Thoracic aorta (tissue), 2 donors: Measurements from ENCODE around the gene GKN1. TPM values are rescaled to one million over a fixed set of nuclear protein-coding genes. Genes with fewer than 3 reads are reported as not detected.
A peak's percentile ranks its signal among the peaks of the same experiment; 100 is the strongest.

Experiments used
- ATAC-seq: fragments of 150-250 bp; one replicate; pipeline ENCODE4 v1.8.0; 2017; ENCODE audit warnings: low read depth; ENCODE audit not compliant: insufficient number of reproducible peaks, low FRiP score
- DNase-seq: peaks from one replicate; pipeline ENCODE4 v3.0.0-alpha.2; 2020; ENCODE audit warnings: low spot score
- H3K27ac ChIP-seq, 2 donors: fragments of 200-600 bp; sonication (generic); 1 replicate in 1 of 2; 2 replicates in 1 of 2; pipeline ENCODE4 v1.5.1; 2016; ENCODE audit warnings: mild to moderate bottlenecking in 2 of 2, moderate library complexity in 2 of 2
- H3K27me3 ChIP-seq: fragments of 200-600 bp; sonication (generic); replicated peaks from 2 replicates; pipeline ENCODE4 v1.6.0; 2016; ENCODE audit warnings: mild to moderate bottlenecking; ENCODE audit not compliant: insufficient read depth
- H3K36me3 ChIP-seq: fragments of 200-600 bp; sonication (generic); one replicate; pipeline ENCODE4 v1.5.1; 2016
- H3K4me1 ChIP-seq, 2 donors: fragments of 200-600 bp; sonication (generic); 1 replicate in 1 of 2; 2 replicates in 1 of 2; pipeline versions ENCODE4 v1.5.1 to v1.6.0; 2016; ENCODE audit warnings: low read depth in 2 of 2, mild to moderate bottlenecking in 1 of 2; ENCODE audit not compliant: control insufficient read depth in 1 of 2
- H3K4me3 ChIP-seq: fragments of 200-600 bp; sonication (generic); 2 replicates; pipeline ENCODE4 v1.5.1; 2016; ENCODE audit warnings: mild to moderate bottlenecking
- H3K9me3 ChIP-seq: fragments of 200-600 bp; sonication (generic); 2 replicates; pipeline ENCODE4 v1.5.1; 2016
- total RNA-seq, 2 donors: library from RNA; depleted of rRNA; stranded (reverse); fragments of >200 nt; gene quantifications; one replicate each; pipeline versions ENCODE4 v1.1.0 to v1.2.3, GENCODE V29; 2016
- TF ChIP-seq, protein P1 (sequence below): fragments of 200-600 bp; sonication (generic); IDR thresholded peaks from one replicate; pipeline ENCODE4 v1.5.1; 2019; ENCODE audit warnings: antibody characterized with exemption

Gene GKN1
- total RNA-seq, 2 donors from 2014 or later, result 20.7 TPM; not detected in 1

GRCh38 chr2:69017080-69017479 is 42.6 kb downstream of the GKN1 start:
- H3K36me3 ChIP-seq, result no peaks in the 10 kb centered on the region
- no peak for ATAC-seq
- H3K27me3 ChIP-seq, result no peaks in the 10 kb centered on the region
- H3K27ac ChIP-seq, result peak overlapping the region; percentile 21 to 62
- peak overlapping the region; percentile 97 for H3K4me3 ChIP-seq
- TF ChIP-seq, protein P1, sequence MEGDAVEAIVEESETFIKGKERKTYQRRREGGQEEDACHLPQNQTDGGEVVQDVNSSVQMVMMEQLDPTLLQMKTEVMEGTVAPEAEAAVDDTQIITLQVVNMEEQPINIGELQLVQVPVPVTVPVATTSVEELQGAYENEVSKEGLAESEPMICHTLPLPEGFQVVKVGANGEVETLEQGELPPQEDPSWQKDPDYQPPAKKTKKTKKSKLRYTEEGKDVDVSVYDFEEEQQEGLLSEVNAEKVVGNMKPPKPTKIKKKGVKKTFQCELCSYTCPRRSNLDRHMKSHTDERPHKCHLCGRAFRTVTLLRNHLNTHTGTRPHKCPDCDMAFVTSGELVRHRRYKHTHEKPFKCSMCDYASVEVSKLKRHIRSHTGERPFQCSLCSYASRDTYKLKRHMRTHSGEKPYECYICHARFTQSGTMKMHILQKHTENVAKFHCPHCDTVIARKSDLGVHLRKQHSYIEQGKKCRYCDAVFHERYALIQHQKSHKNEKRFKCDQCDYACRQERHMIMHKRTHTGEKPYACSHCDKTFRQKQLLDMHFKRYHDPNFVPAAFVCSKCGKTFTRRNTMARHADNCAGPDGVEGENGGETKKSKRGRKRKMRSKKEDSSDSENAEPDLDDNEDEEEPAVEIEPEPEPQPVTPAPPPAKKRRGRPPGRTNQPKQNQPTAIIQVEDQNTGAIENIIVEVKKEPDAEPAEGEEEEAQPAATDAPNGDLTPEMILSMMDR, result no peak
- no peak for DNase-seq
- no peaks in the 10 kb centered on the region for H3K9me3 ChIP-seq
- peaks cover 27 to 59% of the 10 kb centered on the region in 2 donors for H3K4me1 ChIP-seq

DNA sequence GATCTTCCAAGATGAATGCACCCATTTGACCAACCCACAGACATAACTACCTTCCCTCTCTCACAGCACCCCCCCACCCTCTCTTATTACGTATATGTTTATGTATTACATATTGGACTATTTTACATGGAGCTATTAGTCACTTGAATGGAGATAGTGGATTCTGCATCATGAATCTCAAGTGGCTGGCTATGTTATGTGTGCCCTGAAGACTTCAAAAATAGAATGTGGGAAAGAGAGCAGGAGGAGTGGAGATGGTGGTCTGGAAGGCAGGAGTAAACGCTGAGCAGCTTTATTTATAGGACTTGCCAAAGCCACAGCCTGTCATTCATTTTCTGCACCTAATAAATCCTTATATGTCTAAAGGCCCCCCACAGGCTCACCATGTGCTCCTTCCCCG is 43.4 kb downstream of the GKN1 start:
- TF ChIP-seq, protein P1, result no peak
- DNase-seq (no peak), ATAC-seq (no peak)
- Histone ChIP-seq H3K36me3 (no peaks in the 10 kb centered on the region), H3K4me3 (peak overlapping the region; percentile 97), H3K9me3 (no peaks in the 10 kb centered on the region), H3K27me3 (no peaks in the 10 kb centered on the region), H3K4me1 (peaks cover 31 to 65% of the 10 kb centered on the region in 2 donors), H3K27ac (peak overlapping the region in 1 of 2 donors; percentile 21)

DNA sequence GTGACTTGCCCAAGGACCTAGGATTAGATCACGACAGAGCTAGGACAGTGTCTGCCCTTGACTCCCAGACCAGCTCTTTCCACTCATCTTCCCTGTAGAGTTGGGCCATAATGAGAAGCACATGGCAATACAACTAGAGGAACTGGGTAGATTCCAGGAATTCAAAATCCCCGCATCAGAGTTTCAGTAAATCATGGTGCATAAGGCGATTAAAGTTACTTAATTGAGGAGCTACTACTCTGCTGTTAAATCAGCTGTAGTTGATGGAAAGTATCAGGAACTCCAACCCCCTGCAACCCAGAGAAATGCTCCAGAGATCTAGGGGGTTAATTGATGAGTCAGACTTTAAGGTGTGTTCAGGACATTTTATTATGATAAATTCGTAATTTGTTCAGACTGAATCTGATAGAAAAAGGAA is 44.3 kb downstream of the GKN1 start:
- no peak for DNase-seq
- Histone ChIP-seq H3K4me3 (no peak overlapping the region), H3K36me3 (no peaks in the 10 kb centered on the region), H3K9me3 (no peaks in the 10 kb centered on the region), H3K4me1 (peaks cover 31 to 72% of the 10 kb centered on the region in 2 donors), H3K27ac (peak overlapping the region in 1 of 2 donors; percentile 15), H3K27me3 (no peaks in the 10 kb centered on the region)
- no peak for ATAC-seq
- TF ChIP-seq, protein P1, result no peak

DNA sequence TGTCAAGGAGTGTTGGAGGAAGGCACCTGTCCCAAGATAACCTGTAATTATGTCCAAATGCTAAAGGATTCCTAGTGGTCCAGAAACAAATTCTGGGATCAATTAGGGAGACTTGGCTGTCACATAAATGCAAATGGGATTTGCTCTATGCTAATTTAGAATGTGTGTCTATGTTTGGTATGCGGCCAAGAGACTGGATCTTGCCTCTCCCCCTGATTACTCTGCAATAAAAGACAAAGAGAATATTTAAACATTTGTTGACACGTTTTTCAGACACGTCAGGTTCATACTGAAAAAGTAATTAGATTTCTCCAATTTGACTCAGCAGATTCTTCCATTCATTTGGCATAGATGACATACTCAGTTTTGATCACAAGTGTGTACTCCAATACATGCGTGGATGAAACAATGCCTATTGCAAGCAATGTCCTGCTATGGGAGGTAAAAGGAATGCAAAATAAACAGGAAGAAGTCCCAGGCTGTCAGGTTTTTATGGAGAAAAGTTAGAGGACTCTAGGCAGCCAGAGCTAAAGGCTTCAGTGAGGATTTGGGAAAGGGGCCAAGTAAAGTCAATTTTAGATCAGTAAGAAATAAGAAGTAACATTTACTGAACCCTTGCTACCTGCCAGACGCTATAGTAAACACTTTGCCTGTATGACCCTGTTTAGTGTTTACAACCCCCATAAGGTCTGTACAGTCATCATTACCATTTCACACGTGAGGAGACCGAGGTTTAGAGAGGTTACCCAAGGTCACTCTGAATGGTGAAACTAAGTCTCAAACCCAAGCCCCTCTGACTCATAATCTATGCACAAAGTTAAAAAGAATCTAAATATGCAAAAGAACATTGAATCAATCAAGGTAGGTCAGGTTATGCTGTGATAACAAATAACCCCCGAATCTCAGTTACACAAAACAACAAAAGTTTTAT is 46.3 kb downstream of the GKN1 start:
- H3K9me3 ChIP-seq, result no peaks in the 10 kb centered on the region
- ATAC-seq (no peak), DNase-seq (no peak)
- H3K4me3 ChIP-seq, result peak overlapping the region; percentile 15
- TF ChIP-seq, protein P1, result no peak
- no peaks in the 10 kb centered on the region for H3K36me3 ChIP-seq
- H3K27me3 ChIP-seq, result no peaks in the 10 kb centered on the region
- peaks cover 30 to 87% of the 10 kb centered on the region in 2 donors for H3K4me1 ChIP-seq
- H3K27ac ChIP-seq, result peak overlapping the region in 1 of 2 donors; percentile 16

- DNase-seq, result no peak
- Histone ChIP-seq H3K27ac (peak overlapping the region in 1 of 2 donors; percentile 16), H3K27me3 (no peaks in the 10 kb centered on the region), H3K4me3 (no peak overlapping the region), H3K9me3 (no peaks in the 10 kb centered on the region), H3K36me3 (no peaks in the 10 kb centered on the region), H3K4me1 (peaks cover 34 to 79% of the 10 kb centered on the region in 2 donors)
- ATAC-seq, result no peak
- TF ChIP-seq, protein P1, result no peak
Measured at GRCh38 chr2:69021727-69022126, 47.3 kb downstream of the GKN1 start.
